Left lobe of liver (tissue), 2 donors: Measurements from ENCODE around the gene C2orf80. TPM values are rescaled to one million over a fixed set of nuclear protein-coding genes. Genes with fewer than 3 reads are reported as not detected.
"Not testable (repeated sequence)": the region's sequence is repeated elsewhere in the genome, so short reads cannot be mapped to it uniquely, and the experiment has no call there.

Experiments
- ATAC-seq: fragments of 200-7000 bp; cut with Tn5 transposase; one replicate; pipeline ENCODE4 v1.9.1; 2020; ENCODE audit warnings: mild to moderate bottlenecking, moderate library complexity
- DNase-seq: peaks from one replicate; pipeline ENCODE4 v3.0.0-alpha.2; 2020; ENCODE audit warnings: low spot score
- total RNA-seq: library from RNA; stranded (reverse); gene quantifications from one replicate; pipeline ENCODE4 v1.2.1, GENCODE V29; 2021
- donor health status: DM: no; HTN: no; CAD: no; lungs with moderate emphysema.
- donor health status: DM: no; HTN: yes; CAD: no.

C2orf80 gene
- total RNA-seq, 1 donor from 2014 or later: not detected

DNA sequence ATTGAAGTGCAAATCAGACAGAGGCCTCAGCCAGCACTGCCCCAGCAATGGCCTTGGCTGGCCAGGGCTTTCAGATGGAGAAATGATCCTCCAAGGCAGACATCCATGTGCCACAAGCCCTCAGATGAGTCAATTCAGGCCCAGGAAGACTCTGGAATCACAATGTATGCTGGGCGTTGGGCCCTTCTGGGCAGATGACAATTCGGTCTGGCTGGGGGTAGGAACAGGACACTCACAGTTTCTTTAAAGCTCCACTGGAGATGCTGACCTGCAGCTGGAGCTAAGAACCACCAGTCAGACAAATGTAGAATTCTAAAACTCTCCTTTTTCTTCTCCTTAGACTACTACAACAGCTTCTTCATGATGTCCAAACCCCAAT, 53.1 kb downstream of the C2orf80 start:
- no peak for DNase-seq
- ATAC-seq: no peak

- ATAC-seq: peak; percentile 99
- no peak for DNase-seq
Measured at GRCh38 chr2:208135794-208136715, 53.8 kb downstream of the C2orf80 start.

DNA sequence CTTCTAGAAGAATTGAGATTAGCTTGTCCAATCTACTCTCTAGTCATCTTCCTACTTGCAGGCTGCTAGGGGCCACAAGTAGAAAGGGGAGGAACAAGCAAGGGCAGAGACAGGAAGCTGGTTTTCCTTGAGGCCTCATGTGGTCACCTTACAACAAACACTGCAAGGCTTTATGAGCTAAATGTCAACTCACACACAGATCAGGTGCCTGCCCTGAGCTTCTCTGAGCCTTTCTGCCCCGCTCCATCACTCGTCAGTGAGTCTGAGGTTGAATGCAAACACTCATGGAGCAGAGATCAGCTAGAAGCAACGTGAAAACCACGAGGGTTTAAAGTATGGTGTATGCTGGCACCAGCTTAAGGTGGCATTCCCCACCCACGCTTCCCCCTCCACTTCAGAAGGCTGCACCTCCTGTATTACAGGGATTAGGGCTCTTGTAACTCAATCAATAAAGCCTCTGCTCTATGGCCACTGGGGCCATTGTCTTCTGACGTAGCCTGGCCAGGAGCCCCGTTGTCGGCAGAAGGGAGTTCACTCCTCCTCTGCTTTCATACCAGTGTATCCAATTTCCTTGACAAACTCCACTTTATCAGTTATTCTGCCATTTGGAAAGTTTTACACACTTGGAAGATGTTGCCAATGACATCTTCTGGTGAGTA, 54.8 kb downstream of the C2orf80 start:
- no peak for ATAC-seq
- DNase-seq: no peak

DNA sequence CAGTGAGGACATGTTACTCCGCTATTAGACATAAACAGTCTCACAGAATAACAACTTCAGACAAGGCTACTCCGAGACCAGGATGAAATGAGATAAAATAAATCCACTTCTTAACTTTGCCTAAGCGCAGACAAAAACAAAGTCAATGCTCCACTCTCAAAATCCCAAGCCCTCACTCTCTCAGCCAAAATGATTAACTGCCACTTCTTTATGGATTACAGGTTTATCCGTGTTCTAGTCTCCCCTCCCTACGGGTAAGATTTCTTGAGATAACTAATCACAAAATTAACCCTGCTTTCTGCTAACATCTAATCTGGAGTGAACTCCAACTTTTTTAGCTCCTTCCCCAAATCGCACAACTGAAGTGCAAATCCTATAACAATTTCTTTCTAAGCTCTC, 59.1 kb downstream of the C2orf80 start:
- DNase-seq (no peak), ATAC-seq (no peak)

- ATAC-seq (peak; percentile 78), DNase-seq (no peak)
Measured at GRCh38 chr2:208129744-208130711, 59.8 kb downstream of the C2orf80 start, which contains the start of gene CRYGC. Gene CRYGC, minus strand, starts transcription at chr2:208129828. Its CDS starts 36 bp downstream, at chr2:208129792.

DNA sequence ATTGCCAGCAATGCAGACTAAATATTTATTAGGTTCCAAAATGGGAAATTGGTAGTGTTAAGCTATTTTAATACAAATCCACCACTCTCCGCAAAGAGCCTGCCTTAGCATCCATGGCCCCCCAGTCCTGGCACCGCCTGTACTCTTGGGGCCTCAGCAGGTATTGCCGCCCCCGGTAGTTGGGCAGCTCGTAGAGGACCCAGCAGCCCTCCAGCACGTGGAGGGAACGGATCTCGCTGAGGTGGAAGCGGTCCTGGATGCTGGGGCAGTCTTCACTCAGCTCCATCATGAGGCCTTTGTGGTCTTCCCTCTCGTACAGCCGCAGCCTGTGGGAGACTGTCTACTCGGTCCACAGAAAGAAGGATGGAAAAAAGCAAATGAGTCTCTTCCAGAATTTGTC, 61.7 kb downstream of the C2orf80 start:
- no peak for ATAC-seq
- DNase-seq: no peak

- no peak for ATAC-seq
Measured at GRCh38 chr2:208127090-208127489, 62.7 kb downstream of the C2orf80 start.

DNA sequence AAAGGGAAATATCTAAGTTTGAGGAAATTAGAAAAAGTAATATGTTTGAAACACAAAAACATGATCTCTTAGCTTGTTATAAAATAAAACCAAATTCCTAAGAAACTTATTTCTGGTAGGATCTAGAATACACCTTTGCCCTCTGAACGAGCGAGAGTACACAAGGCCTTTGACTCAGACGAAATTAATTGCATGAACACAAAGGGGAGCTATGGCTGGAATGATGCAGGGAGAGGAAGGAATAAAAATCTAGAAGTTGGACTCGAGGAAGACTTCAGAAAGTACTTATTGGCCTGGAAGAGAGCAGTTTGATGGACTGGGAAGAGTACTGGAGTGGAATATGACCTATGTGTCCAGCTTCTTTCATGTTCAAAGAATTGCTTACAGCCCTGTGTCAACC, 64.6 kb downstream of the C2orf80 start:
- no peak for DNase-seq
- ATAC-seq: no peak

More at GRCh38 chr2:208127090-208127489, 62.7 kb downstream of the C2orf80 start:
- DNase-seq: no peak

DNA sequence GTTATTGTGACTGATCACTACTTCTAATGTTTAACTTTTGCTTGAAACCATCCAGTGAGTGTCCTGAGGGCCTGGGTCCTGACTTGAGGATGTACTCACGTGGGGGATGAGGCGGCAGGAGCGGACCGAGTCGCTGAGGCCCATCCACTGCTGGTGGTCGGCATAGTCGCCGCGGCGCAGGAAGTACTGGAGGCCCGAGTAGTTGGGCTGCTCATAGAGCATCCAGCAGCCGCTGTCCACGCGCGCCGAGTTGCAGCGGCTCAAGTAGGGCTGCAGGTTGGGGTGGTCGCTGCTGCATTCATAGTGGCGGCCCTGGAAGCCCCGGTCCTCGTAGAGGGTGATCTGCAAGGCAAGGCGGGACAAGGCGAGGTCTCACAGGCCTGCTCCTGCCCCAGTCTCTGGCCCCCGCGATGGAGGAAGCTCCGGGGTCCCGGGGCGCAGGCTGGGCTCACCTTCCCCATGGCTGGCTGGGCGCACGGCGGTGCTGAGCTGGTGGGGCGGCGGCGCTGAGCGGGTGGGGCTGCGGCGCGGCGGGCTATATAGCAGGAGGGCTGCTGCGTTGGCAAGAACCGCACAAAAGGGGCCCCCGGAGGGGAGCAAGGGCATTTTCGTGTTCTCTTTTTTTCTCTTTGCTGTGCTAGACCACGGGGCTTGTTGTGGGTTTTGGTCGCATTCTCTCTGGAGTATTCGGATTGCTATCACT, 65.7 kb downstream of the C2orf80 start, which contains the start of gene CRYGD:
CRYGD (minus strand) TSS at position 512 of the 703 bp plus-strand sequence; CDS start at position 461, 51 bp downstream.
- not testable (repeated sequence) for ATAC-seq, DNase-seq

GRCh38 chr2:208122248-208122647, 67.6 kb downstream of the C2orf80 start:
- DNase-seq: no peak

DNA sequence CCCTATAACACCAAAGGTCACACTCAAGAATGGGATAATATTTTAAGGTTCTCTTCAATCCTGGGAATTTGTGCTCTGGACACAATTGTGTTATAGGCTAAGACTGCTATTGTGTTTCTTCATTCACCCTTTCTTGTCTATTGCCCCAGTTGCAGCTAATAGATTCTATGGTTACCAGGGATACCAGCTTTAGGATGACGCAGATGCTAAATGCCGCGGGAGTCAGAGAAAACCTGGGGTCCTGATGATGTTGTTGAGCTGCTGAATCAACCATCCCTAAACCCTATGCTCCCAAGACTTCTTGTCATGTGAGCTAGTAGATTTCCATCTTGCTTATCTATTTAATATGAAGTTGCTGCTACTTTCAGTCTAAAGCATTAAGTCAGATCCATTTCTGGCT, 70.9 kb downstream of the C2orf80 start:
- no peak for ATAC-seq
- no peak for DNase-seq

More at GRCh38 chr2:208122248-208122647, 67.6 kb downstream of the C2orf80 start:
- no peak for ATAC-seq

- not testable (repeated sequence) for DNase-seq, ATAC-seq
Measured at GRCh38 chr2:208117390-208117789, 72.4 kb downstream of the C2orf80 start.

Other genes with a start within 250 kb of the C2orf80 start
- 8.5 TPM for gene PLEKHM3, start 164.5 kb downstream of the C2orf80 start, total RNA-seq
- not detected for gene CRYGD, start 65.5 kb downstream of the C2orf80 start, total RNA-seq
- gene CRYGC, start 60.2 kb downstream of the C2orf80 start, total RNA-seq: not detected
- gene CRYGB, start 43.9 kb downstream of the C2orf80 start, total RNA-seq: not detected
- not detected for gene CRYGA, start 26.4 kb downstream of the C2orf80 start, total RNA-seq
- 293 TPM for gene IDH1, start 65.0 kb upstream of the C2orf80 start, total RNA-seq
- 12.8 TPM for gene PIKFYVE, start 76.2 kb upstream of the C2orf80 start, total RNA-seq
- gene PTH2R, start 216.8 kb upstream of the C2orf80 start, total RNA-seq: 0.18 TPM